ENCODE measurements around the gene RAB36.

GRCh38 chr22:23175817-23176644 is 30.8 kb downstream of the RAB36 start:
- TF ChIP-seq EGR1 (IDR thresholded peaks at IDR 0.05; ENCODE audit: low read depth in 2 of 2) = no peak
- TF ChIP-seq YY1 (IDR thresholded peaks at IDR 0.05) = no peak
- no peak for TF ChIP-seq CTCF (IDR thresholded peaks at IDR 0.05; ENCODE audit: low read depth, low read length, missing input control)
- TF ChIP-seq SP1 (IDR thresholded peaks at IDR 0.05) = no peak
- TF ChIP-seq ATF3 (IDR thresholded peaks at IDR 0.05) = no peak
- TF ChIP-seq RXRA (IDR thresholded peaks at IDR 0.05) = no peak
- TF ChIP-seq ZBTB33 (IDR thresholded peaks at IDR 0.05) = no peak
- TF ChIP-seq MAX (IDR thresholded peaks at IDR 0.05) = no peak
- TF ChIP-seq FOXA1 (IDR thresholded peaks at IDR 0.05) = no peak
- no peak for TF ChIP-seq RAD21 (IDR thresholded peaks at IDR 0.05)
- TF ChIP-seq REST (IDR thresholded peaks at IDR 0.05) = no peak

All from liver (tissue), 3 donors.